A673 (cell line): ENCODE results near the gene GBF1. TPM values are rescaled to one million over a fixed set of nuclear protein-coding genes. Genes with fewer than 3 reads are reported as not detected.

Experiments
- BruUV-seq: library from RNA; stranded (reverse); fragments of 400-500 nt; replicated peaks from 2 replicates; lab custom pipeline; 2021; lab: Mats Ljungman, UMichigan
- CTCF ChIA-PET: fragments of 300-600 bp; sonication (Branson Sonifier 250); formaldehyde crosslinking; loops from one replicate; lab custom pipeline; 2022; ENCODE audit warnings: antibody characterized with exemption; lab: Charles Lee
- POLR2A ChIA-PET: fragments of 300-600 bp; sonication (Branson Sonifier 250); formaldehyde crosslinking; loops from one replicate; lab custom pipeline; 2022; ENCODE audit warnings: antibody characterized with exemption; ENCODE audit not compliant: low non-redundant PET; lab: Charles Lee
- DNase-seq: peaks from one replicate; pipeline ENCODE4 v3.0.0-alpha.2; 2015; ENCODE audit warnings: low spot score
- H3K27ac ChIP-seq: fragments of 200-600 bp; sonication (generic); 2 replicates; pipeline ENCODE4 v1.5.1; 2016; ENCODE audit warnings: mixed run types, low read depth, mild to moderate bottlenecking, mixed read lengths, antibody characterized with exemption, low read length; ENCODE audit not compliant: poor library complexity, severe bottlenecking
- H3K27me3 ChIP-seq: fragments of 200-600 bp; sonication (generic); replicated peaks from 2 replicates; pipeline ENCODE4 v1.6.1; 2017; ENCODE audit warnings: mixed run types, low read depth, mild to moderate bottlenecking, mixed read lengths, antibody characterized with exemption, low read length; ENCODE audit not compliant: insufficient read depth, poor library complexity
- H3K36me3 ChIP-seq: fragments of 200-600 bp; sonication (generic); 2 replicates; pipeline ENCODE4 v1.6.1; 2016; ENCODE audit warnings: mixed run types, mild to moderate bottlenecking, mixed read lengths, antibody characterized with exemption, low read length; ENCODE audit not compliant: insufficient read depth, poor library complexity, severe bottlenecking
- H3K4me1 ChIP-seq: fragments of 200-600 bp; sonication (generic); 2 replicates; pipeline ENCODE4 v1.6.1; 2017; ENCODE audit warnings: mixed run types, mild to moderate bottlenecking, mixed read lengths, antibody characterized with exemption, low read length; ENCODE audit not compliant: insufficient read depth, poor library complexity, severe bottlenecking
- H3K4me3 ChIP-seq: fragments of 200-600 bp; sonication (generic); 2 replicates; pipeline ENCODE4 v1.5.1; 2016; ENCODE audit warnings: low read depth, mixed run types, mild to moderate bottlenecking, mixed read lengths, low read length; ENCODE audit not compliant: poor library complexity, severe bottlenecking
- H3K9me3 ChIP-seq: fragments of 200-600 bp; sonication (generic); 2 replicates; pipeline ENCODE4 v1.6.1; 2016; ENCODE audit warnings: mixed run types, low read depth, mild to moderate bottlenecking, mixed read lengths, antibody characterized with exemption, low read length; ENCODE audit not compliant: poor library complexity, severe bottlenecking
- CTCF ChIP-seq: fragments of 300-800, 200-600 bp; sonication (generic); conservative IDR thresholded peaks from 2 replicates; pipeline ENCODE4 v1.5.1; 2017; ENCODE audit warnings: low read depth, mild to moderate bottlenecking, antibody characterized with exemption, low read length, moderate library complexity, mixed read lengths
- EZH2 ChIP-seq: fragments of 200-600 bp; sonication (generic); IDR thresholded peaks from 2 replicates; pipeline ENCODE4 v1.6.1; 2017; ENCODE audit warnings: borderline replicate concordance, low read depth, mild to moderate bottlenecking, mixed read lengths, antibody characterized with exemption, low read length; ENCODE audit not compliant: poor library complexity, severe bottlenecking
- intact Hi-C: fragments of 100-400 bp; cut with micrococcal nuclease; formaldehyde crosslinking; loops from one replicate; pipeline ENCODE4 v1.10.0; 2022; ENCODE audit not compliant: unreplicated experiment
- total RNA-seq: library from RNA; stranded (reverse); gene quantifications from 2 replicates; pipeline ENCODE4 v1.2.3, GENCODE V29; 2021

Gene GBF1
- total RNA-seq, 1 experiment from 2014 or later: 50.0 TPM

DNA sequence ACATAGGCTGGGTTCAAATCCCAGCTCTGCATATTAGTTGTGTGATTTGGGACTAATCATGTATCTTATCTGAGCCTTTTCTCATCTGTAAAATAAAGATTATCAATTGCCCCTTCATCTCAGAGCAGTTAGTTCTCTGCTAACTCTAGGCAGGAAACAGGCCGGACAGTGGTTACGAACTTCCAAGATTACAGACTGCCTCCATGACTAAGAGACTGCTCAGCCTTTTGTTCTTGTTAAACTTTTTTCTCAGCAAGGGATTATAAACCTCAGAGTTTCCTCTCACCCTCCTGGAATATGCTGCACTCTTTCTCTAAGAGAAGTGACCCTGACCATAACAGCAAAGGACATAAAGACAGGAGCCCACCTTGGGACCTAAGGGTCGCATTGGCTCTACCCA, 97.6 kb downstream of the GBF1 start:
- no peaks in the 10 kb centered on the region for H3K9me3 ChIP-seq
- ChIA-PET POLR2A (no interaction called here), CTCF (interaction anchor here (0.6 kb wide), 1 partner anchor 56 kb away, joined by 7 read pairs; no protein-coding TSS in a partner anchor)
- TF ChIP-seq EZH2: no peak
- TF ChIP-seq CTCF: no peak
- no peak for DNase-seq
- H3K4me3 ChIP-seq: no peak overlapping the region
- no TSS peak for BruUV-seq
- H3K27me3 ChIP-seq: no peaks in the 10 kb centered on the region
- intact Hi-C loops: no loop called here
- H3K4me1 ChIP-seq: peaks cover 10% of the 10 kb centered on the region
- peaks cover 4% of the 10 kb centered on the region for H3K36me3 ChIP-seq
- no peak overlapping the region for H3K27ac ChIP-seq

GRCh38 chr10:102344067-102344466, 98.7 kb downstream of the GBF1 start:
- POLR2A ChIA-PET: no interaction called here
- CTCF ChIA-PET: no interaction called here
- TF ChIP-seq CTCF (no peak), EZH2 (no peak)
- no peak for DNase-seq
- Histone ChIP-seq H3K27me3 (no peaks in the 10 kb centered on the region), H3K4me1 (peaks cover 10% of the 10 kb centered on the region), H3K27ac (no peak overlapping the region), H3K9me3 (no peaks in the 10 kb centered on the region), H3K36me3 (peaks cover 4% of the 10 kb centered on the region), H3K4me3 (no peak overlapping the region)
- no TSS peak for BruUV-seq
- intact Hi-C loops: no loop called here

DNA sequence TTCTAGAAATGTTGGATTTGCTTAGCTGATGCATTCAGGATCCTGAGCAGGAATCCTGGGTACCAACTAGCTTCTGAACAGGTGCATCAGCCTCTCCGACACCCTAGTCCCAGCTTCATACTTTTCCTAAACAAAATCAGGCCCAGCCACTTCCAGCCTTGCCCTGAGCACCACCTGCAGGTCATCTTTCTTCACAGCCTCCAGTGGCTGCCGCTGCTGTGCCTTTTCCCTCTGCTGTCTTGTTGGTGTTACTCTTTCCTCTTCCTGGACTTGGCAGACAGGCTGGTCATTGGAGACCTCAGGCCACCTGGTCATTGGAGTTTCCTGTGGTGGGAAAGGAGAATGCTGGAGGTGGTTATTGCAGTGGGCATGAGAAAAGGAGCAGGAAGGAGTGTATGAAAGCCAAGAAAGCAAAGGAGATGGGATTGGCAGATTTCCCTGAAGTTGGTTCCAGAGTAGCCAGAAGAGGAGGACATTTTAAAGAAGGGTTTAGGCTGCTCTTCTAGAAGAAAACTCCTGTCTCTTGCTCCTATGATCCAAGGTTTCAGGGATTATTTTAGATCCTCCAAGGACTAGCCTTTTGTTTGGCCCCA, 102.0 kb downstream of the GBF1 start:
- intact Hi-C loops: loop anchor here (1.0 kb wide), 1 partner anchor 117 kb away; no protein-coding TSS in a partner anchor
- Histone ChIP-seq H3K27me3 (no peaks in the 10 kb centered on the region), H3K27ac (no peak overlapping the region), H3K36me3 (peaks cover 6% of the 10 kb centered on the region), H3K9me3 (no peaks in the 10 kb centered on the region), H3K4me1 (peaks cover 3% of the 10 kb centered on the region), H3K4me3 (no peak overlapping the region)
- ChIA-PET CTCF (interaction anchor here (1.1 to 1.5 kb wide), 3 partner anchors 115 to 178 kb away, joined by 7 to 14 read pairs (median 7); no protein-coding TSS in a partner anchor), POLR2A (no interaction called here)
- DNase-seq: peak; percentile 36
- TF ChIP-seq EZH2: no peak
- TF ChIP-seq CTCF: peak; percentile 54
- no TSS peak for BruUV-seq
